ENCODE data around the gene FOSL2.

GRCh38 chr2:28345619-28346018, 47.0 kb upstream of the FOSL2 start:
- TF ChIP-seq, protein P1, sequence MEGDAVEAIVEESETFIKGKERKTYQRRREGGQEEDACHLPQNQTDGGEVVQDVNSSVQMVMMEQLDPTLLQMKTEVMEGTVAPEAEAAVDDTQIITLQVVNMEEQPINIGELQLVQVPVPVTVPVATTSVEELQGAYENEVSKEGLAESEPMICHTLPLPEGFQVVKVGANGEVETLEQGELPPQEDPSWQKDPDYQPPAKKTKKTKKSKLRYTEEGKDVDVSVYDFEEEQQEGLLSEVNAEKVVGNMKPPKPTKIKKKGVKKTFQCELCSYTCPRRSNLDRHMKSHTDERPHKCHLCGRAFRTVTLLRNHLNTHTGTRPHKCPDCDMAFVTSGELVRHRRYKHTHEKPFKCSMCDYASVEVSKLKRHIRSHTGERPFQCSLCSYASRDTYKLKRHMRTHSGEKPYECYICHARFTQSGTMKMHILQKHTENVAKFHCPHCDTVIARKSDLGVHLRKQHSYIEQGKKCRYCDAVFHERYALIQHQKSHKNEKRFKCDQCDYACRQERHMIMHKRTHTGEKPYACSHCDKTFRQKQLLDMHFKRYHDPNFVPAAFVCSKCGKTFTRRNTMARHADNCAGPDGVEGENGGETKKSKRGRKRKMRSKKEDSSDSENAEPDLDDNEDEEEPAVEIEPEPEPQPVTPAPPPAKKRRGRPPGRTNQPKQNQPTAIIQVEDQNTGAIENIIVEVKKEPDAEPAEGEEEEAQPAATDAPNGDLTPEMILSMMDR (conservative IDR thresholded peaks at IDR 0.05; ENCODE audit: low read depth in 2 of 2), result no peak
- TF ChIP-seq EZH2 (IDR thresholded peaks at IDR 0.05; ENCODE audit: low read depth, unreplicated experiment), result no peak
- no peak for TF ChIP-seq ETS1 (IDR thresholded peaks at IDR 0.05)
- TF ChIP-seq REST (IDR thresholded peaks at IDR 0.05; ENCODE audit: unreplicated experiment), result no peak
- TF ChIP-seq POLR2AphosphoS5 (IDR thresholded peaks at IDR 0.05; ENCODE audit: low read depth), result no peak
- TF ChIP-seq EZH2phosphoT487 (IDR thresholded peaks at IDR 0.05; ENCODE audit: unreplicated experiment), result no peak
- TF ChIP-seq JUNB (IDR thresholded peaks at IDR 0.05; ENCODE audit: unreplicated experiment), result no peak
- TF ChIP-seq NANOG (IDR thresholded peaks at IDR 0.05; ENCODE audit: borderline replicate concordance), result no peak
